ENCODE measurements around the gene GPR87.

DNA sequence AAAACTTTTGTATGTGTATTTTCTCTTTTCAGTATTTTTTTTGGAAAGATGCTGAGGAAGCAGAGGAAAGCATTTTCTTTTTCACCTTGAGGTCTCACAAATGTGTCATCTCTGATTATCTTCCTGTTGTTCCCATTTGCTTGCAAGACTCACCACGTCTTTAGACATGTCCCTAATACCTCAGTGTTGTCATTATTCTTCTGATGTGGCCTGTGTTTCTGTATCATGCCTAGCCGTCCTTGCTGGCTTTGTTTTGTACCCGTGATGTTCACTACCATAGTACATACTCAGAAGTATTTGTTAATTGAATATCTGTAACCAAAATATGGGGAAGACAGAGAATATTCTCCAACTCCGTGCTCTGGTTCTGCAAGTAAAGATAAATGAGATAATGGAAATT is 33.2 kb downstream of the GPR87 start:
- no peak for TF ChIP-seq EZH2 (IDR thresholded peaks at IDR 0.05)
- TF ChIP-seq POLR2AphosphoS5 (IDR thresholded peaks at IDR 0.05; ENCODE audit: borderline replicate concordance, low read depth, low read length): no peak
- TF ChIP-seq FOXP2 (optimal IDR thresholded peaks at IDR 0.05; ENCODE audit: control extremely low read depth, extremely low read length, insufficient read depth): no peak
